ENCODE data around the gene JUNB.

Gene JUNB

DNA sequence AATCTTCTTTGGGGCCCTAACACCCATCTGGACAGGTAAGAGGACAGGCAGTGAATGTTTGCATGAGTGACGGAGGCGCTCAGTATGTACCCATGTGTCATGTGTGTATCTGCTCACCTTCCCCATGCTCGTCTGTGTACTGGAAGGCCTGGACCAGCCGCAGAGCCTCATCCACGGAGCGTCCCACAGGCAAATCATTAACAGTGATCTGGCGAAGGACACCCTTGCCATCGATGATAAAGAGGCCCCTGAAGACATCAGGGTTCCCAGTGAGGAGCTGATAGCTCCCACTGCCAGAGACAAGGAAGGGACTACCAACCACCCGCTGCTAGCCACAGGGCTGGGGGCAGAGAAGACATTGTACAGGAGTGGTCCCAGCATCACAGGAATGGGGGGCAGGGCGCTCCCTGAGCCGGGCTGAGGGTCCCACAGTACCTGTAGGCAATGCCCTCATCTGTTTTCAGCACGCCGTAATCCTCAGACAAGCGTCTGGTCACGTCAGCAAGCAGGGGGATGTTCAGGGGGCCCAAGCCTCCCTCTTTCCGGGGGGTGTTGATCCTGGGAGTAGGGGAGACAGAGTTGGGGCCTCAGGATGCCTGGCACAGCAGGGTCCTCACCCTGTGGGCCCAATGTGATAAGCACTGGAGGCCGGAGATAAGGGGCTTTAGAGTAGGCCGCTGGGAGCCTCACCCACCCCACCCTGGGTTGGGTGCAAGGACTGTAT is 8.6 kb downstream of the JUNB start:
- no peak overlapping the region for H3K4me3 ChIP-seq (ENCODE audit: low read depth, low read length)
- TF ChIP-seq, protein P1, sequence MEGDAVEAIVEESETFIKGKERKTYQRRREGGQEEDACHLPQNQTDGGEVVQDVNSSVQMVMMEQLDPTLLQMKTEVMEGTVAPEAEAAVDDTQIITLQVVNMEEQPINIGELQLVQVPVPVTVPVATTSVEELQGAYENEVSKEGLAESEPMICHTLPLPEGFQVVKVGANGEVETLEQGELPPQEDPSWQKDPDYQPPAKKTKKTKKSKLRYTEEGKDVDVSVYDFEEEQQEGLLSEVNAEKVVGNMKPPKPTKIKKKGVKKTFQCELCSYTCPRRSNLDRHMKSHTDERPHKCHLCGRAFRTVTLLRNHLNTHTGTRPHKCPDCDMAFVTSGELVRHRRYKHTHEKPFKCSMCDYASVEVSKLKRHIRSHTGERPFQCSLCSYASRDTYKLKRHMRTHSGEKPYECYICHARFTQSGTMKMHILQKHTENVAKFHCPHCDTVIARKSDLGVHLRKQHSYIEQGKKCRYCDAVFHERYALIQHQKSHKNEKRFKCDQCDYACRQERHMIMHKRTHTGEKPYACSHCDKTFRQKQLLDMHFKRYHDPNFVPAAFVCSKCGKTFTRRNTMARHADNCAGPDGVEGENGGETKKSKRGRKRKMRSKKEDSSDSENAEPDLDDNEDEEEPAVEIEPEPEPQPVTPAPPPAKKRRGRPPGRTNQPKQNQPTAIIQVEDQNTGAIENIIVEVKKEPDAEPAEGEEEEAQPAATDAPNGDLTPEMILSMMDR (IDR thresholded peaks at IDR 0.05; ENCODE audit: low read depth, low read length): no peak
- in situ Hi-C loops (cut with HindIII; ENCODE audit: low sequenced_read_pairs): no loop called here
- no peak for DNase-seq (ENCODE audit: low read depth, low spot score)

DNA sequence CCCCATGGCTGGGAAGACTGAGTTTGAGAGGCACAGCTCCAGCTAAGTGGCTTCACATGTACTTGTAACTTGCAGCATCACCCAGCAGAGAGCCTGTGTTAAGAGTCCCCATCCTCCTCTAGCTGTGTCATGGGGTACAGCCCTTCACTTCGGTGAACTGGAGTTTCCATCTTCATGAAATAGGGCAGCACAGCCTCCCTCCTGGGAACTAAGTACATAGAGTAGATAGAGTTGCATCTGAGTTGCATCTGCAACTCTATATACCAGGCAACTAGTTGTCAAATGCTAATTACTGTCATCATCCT is 9.1 kb downstream of the JUNB start:
- peak overlapping the region; percentile 87 for H3K4me3 ChIP-seq (ENCODE audit: low read depth, low read length)
- no peak for DNase-seq (ENCODE audit: low read depth, low spot score)
- TF ChIP-seq, protein P1 (IDR thresholded peaks at IDR 0.05; ENCODE audit: low read depth, low read length): no peak
- in situ Hi-C loops (cut with HindIII; ENCODE audit: low sequenced_read_pairs): no loop called here

DNA sequence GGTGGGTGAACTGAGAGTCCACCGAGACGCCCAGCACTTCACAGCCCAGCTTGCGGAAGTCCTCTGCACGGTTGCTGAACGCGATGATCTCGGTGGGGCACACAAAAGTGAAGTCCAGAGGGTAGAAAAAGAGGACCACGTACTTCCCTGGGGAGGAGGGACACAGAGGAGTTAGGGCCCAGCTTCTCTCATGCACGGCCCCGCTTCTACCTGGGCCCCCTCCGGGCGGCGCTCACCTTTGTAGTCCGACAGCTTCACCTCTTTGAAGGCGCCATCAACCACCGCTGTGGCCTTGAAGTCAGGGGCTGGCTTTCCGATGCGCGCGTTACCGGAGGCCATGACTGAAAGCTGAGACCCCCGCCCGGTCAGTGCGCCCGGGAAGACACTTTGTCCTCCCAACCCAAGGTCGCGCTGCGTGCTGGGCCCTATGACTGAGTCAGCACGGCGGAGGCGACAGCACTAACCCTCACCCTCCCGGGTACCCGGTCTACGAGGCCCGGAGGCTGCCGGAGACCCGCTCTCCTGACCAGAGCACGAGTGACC is 9.7 kb downstream of the JUNB start:
- in situ Hi-C loops (cut with HindIII; ENCODE audit: low sequenced_read_pairs): no loop called here
- no peak for DNase-seq (ENCODE audit: low read depth, low spot score)
- TF ChIP-seq, protein P1 (IDR thresholded peaks at IDR 0.05; ENCODE audit: low read depth, low read length): no peak
- H3K4me3 ChIP-seq (ENCODE audit: low read depth, low read length): peak overlapping the region; percentile 87

DNA sequence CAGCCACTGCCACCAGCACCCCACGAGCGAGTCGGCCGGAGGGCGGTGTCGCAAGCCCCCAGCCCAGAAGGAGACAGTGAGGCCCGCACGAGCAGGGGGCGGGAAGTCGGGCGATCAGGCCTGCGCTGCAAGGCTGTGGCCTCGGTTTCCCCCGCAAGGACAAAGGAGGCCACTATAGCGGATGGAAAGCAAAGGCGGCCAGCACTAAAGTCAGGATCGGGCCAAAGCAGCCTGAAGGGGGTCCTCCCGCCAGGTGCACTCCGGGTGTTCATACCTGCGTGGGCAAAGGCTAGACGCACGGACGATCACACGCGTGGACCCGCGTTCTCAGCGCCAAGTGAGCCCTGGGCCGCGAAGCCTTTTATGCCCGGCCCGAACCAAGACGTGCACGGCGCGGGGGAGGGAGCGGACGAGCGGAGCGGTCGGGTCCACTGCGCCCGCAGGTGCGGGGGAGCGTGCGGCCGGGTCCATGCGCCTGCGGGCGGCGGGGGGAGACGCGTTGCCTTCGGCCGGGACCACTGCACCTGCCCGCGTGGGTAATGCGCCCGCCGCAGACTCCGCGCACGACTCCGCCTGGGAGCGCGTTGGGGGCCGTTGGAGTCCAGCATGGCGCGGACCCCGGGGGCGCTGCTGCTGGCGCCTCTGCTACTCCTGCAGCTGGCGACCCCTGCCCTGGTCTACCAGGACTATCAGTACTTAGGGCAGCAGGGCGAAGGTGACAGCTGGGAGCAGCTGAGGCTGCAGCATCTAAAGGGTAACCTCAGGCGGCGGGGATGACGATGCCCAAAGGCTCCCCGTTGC is 10.4 kb downstream of the JUNB start, which contains the start of the genes PRDX2 and THSD8:
Gene PRDX2 (minus strand): TSS at position 335 of the 801 bp plus-strand sequence. CDS start 539 bp downstream, outside the sequence.
Gene THSD8 (plus strand): TSS at position 604 of the 801 bp plus-strand sequence. CDS start 3 bp downstream, at position 607.
- peak; percentile 71 for DNase-seq (ENCODE audit: low read depth, low spot score)
- TF ChIP-seq, protein P1 (IDR thresholded peaks at IDR 0.05; ENCODE audit: low read depth, low read length): peak; percentile 6
- in situ Hi-C loops (cut with HindIII; ENCODE audit: low sequenced_read_pairs): no loop called here
- H3K4me3 ChIP-seq (ENCODE audit: low read depth, low read length): peak within 1 kb of the TSS; percentile 87

DNA sequence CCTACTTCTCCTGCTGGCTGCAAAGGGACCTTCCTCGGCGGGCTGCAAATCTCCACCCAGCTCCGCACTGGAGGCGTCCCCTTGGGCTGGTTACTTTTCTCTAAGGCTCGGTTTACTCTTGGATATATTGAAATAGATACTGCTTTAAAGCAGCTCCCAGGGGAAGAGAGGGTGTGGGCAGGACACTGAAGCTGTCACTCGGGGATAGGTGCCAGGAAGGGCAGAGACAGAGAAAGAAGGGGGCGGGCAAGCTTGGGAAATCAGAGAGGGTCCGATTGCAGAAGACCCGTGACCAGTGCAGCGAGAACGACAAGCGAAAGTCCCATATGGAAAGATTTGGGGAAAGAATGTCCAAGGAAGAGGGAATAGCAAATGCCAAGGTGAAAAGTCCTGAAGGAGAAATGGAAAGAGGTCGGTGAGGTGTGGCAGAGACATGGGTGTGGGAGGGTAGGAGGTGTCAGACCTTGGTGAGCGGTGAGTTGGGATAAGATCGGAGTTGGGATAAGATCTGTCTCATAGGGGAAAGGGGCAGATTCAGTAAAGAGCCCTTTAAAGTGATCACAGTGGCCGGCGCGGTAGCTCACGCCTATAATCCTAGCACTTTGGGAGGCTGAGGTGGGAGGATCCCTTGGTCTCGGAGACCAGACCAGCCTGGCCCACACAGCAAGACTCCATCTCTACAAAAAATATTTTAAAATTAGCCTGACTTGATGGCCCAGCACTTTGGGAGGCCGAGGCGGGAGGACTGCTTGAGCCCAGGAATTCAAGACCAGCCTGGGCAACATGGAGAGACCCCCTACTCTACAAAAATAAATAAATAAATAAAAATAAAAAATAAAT is 11.2 kb downstream of the JUNB start:
- in situ Hi-C loops (cut with HindIII; ENCODE audit: low sequenced_read_pairs): no loop called here
- peak overlapping the region; percentile 87 for H3K4me3 ChIP-seq (ENCODE audit: low read depth, low read length)
- no peak for DNase-seq (ENCODE audit: low read depth, low spot score)
- TF ChIP-seq, protein P1 (IDR thresholded peaks at IDR 0.05; ENCODE audit: low read depth, low read length): no peak

DNA sequence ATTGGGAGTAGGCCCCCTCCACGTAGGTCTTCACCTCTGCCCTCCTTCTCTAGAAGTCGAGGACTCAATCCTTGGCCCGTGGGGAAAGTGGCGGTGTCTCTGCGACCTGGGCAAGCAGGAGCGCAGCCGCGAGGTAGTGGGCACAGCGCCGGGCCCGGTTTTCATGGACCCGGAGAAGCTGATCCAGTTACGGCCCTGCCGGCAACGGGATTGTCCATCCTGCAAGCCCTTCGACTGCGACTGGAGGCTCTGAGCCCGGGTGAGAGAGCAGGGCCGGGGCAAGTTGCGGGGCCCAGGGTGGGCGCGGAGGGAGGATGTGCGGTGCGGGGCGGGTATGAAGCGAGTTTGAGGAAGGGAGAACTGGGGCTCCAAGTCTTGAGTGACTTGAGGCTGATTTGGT is 12.8 kb downstream of the JUNB start:
- TF ChIP-seq, protein P1 (IDR thresholded peaks at IDR 0.05; ENCODE audit: low read depth, low read length): no peak
- DNase-seq (ENCODE audit: low read depth, low spot score): no peak
- H3K4me3 ChIP-seq (ENCODE audit: low read depth, low read length): no peak overlapping the region
- in situ Hi-C loops (cut with HindIII; ENCODE audit: low sequenced_read_pairs): no loop called here
